ENCODE results near the gene IVD. TPM values are rescaled to one million over a fixed set of nuclear protein-coding genes. Genes with fewer than 3 reads are reported as not detected.

IVD gene
- total and polyA plus RNA-seq, 2 donors (not counting 1 experiment from before 2014, with no cell fraction given) = 41.7 to 106 TPM

DNA sequence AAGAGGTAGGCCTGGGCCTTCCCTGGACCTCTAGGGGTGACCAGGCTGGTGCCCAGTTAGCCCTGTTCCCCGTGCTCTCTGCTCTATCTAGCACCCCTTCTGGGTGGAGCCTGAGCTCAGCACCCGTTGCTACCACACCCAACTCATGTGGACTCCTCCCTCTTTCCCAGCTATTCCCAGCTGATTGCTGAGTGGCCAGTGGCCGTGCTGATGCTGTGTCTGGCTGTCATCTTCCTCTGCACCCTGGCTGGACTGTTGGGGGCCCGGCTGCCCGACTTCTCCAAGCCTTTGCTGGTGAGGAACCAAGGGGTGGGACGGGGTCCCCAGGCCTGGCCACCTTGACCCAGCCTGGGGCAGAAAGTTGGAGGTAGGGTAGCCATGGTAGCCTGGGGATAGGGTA is 41.3 kb upstream of the IVD start:
- Histone ChIP-seq H3K27me3 (replicated peaks in 1 of 4; ENCODE audit: control extremely low read depth in 1 of 4, control insufficient read depth in 3 of 4, insufficient read depth in 4 of 4, low read length in 3 of 4) (no peaks in the 10 kb centered on the region), H2AFZ (ENCODE audit: insufficient read depth, low read depth, low read length, poor library complexity, severe bottlenecking) (no peak overlapping the region), H3K36me3 (replicated peaks in 1 of 2; ENCODE audit: control extremely low read depth in 1 of 2, control insufficient read depth in 1 of 2, extremely low read depth in 1 of 2, insufficient read depth in 2 of 2, low read length in 1 of 2) (peaks cover 0 to 7% of the 10 kb centered on the region in 2 experiments), H3K4me3 (ENCODE audit: control extremely low read depth in 1 of 5, extremely low read depth in 1 of 5, insufficient read depth in 1 of 5, low read depth in 2 of 5, low read length in 4 of 5) (no peak overlapping the region), H3K4me2 (replicated peaks; ENCODE audit: low read depth, low read length, poor library complexity, severe bottlenecking) (no peak overlapping the region), H4K20me1 (ENCODE audit: control insufficient read depth, insufficient read depth, low read length, poor library complexity, severe bottlenecking) (peaks cover 41% of the 10 kb centered on the region), H3K4me1 (ENCODE audit: control insufficient read depth in 2 of 2, insufficient read depth in 2 of 2, low read length in 2 of 2) (peaks cover 14 to 26% of the 10 kb centered on the region in 2 donors), H3K9ac (ENCODE audit: low read length) (no peak overlapping the region), H3K79me2 (ENCODE audit: control insufficient read depth, insufficient read depth, low read length) (peaks cover 35% of the 10 kb centered on the region), H3K9me3 (ENCODE audit: control extremely low read depth in 1 of 3, control insufficient read depth in 2 of 3, insufficient read depth in 1 of 3, low read length in 2 of 3) (no peaks in the 10 kb centered on the region), H3K27ac (ENCODE audit: low read length in 2 of 2) (no peak overlapping the region)
- TF ChIP-seq CTCF (IDR thresholded peaks at IDR 0.05) = no peak
- no peak for TF ChIP-seq EZH2 (IDR thresholded peaks at IDR 0.05; ENCODE audit: borderline replicate concordance, insufficient read depth, low read depth, low read length, poor library complexity, severe bottlenecking)
- Mint-ChIP-seq H3K27me3 (no peaks in the 10 kb centered on the region), H3K4me1 (peaks cover 22% of the 10 kb centered on the region), H3K4me3 (no peak overlapping the region), H3K27ac (no peak overlapping the region), H3K9me3 (ENCODE audit: insufficient read depth) (no peaks in the 10 kb centered on the region)
- intact Hi-C loops (cut with micrococcal nuclease) = no loop called here
- 91% methylated on average over 6 of the region's 6 CpGs for WGBS (ENCODE audit: insufficient coverage)
- DNase-seq = no peak
- POLR2A ChIA-PET = no interaction called here
- CTCF ChIA-PET = interaction anchor here (5.5 kb wide), 1 partner anchor 21 kb away, joined by 34 read pairs; no protein-coding TSS in a partner anchor
- ATAC-seq (ENCODE audit: low read depth) = no peak

- no peaks in the 10 kb centered on the region for H3K27me3 Mint-ChIP-seq
- peaks cover 33% of the 10 kb centered on the region for H4K20me1 ChIP-seq (ENCODE audit: control insufficient read depth, insufficient read depth, low read length, poor library complexity, severe bottlenecking)
- H3K27ac Mint-ChIP-seq = no peak overlapping the region
- peaks cover 35% of the 10 kb centered on the region for H3K79me2 ChIP-seq (ENCODE audit: control insufficient read depth, insufficient read depth, low read length)
- no peaks in the 10 kb centered on the region for H3K27me3 ChIP-seq (replicated peaks in 1 of 4; ENCODE audit: control extremely low read depth in 1 of 4, control insufficient read depth in 3 of 4, insufficient read depth in 4 of 4, low read length in 3 of 4)
- H2AFZ ChIP-seq (ENCODE audit: insufficient read depth, low read depth, low read length, poor library complexity, severe bottlenecking) = no peak overlapping the region
- no peak overlapping the region for H3K4me3 Mint-ChIP-seq
- no peak for ATAC-seq (ENCODE audit: low read depth)
- no peaks in the 10 kb centered on the region for H3K9me3 ChIP-seq (ENCODE audit: control extremely low read depth in 1 of 3, control insufficient read depth in 2 of 3, insufficient read depth in 1 of 3, low read length in 2 of 3)
- CTCF ChIA-PET = interaction anchor here (1.1 to 6.4 kb wide), 5 partner anchors 22 to 86 kb away, joined by 4 to 56 read pairs (median 5); partner anchors contain the start of genes CCDC9B and INAFM2
- H3K4me3 ChIP-seq (ENCODE audit: control extremely low read depth in 1 of 5, extremely low read depth in 1 of 5, insufficient read depth in 1 of 5, low read depth in 2 of 5, low read length in 4 of 5) = no peak overlapping the region
- TF ChIP-seq CTCF (IDR thresholded peaks at IDR 0.05) (no peak), EZH2 (IDR thresholded peaks at IDR 0.05; ENCODE audit: borderline replicate concordance, insufficient read depth, low read depth, low read length, poor library complexity, severe bottlenecking) (no peak)
- peaks cover 14 to 26% of the 10 kb centered on the region in 2 donors for H3K4me1 ChIP-seq (ENCODE audit: control insufficient read depth in 2 of 2, insufficient read depth in 2 of 2, low read length in 2 of 2)
- no peaks in the 10 kb centered on the region for H3K9me3 Mint-ChIP-seq (ENCODE audit: insufficient read depth)
- no peak overlapping the region for H3K27ac ChIP-seq (ENCODE audit: low read length in 2 of 2)
- no peak overlapping the region for H3K9ac ChIP-seq (ENCODE audit: low read length)
- POLR2A ChIA-PET = interaction anchor here (0.9 kb wide), 1 partner anchor 9 kb away, joined by 3 read pairs; no protein-coding TSS in a partner anchor
- intact Hi-C loops (cut with micrococcal nuclease) = no loop called here
- H3K4me1 Mint-ChIP-seq = peaks cover 22% of the 10 kb centered on the region
- WGBS (ENCODE audit: insufficient coverage) = 93% methylated on average over 5 of the region's 5 CpGs
- no peak overlapping the region for H3K4me2 ChIP-seq (replicated peaks; ENCODE audit: low read depth, low read length, poor library complexity, severe bottlenecking)
- peaks cover 0 to 7% of the 10 kb centered on the region in 2 experiments for H3K36me3 ChIP-seq (replicated peaks in 1 of 2; ENCODE audit: control extremely low read depth in 1 of 2, control insufficient read depth in 1 of 2, extremely low read depth in 1 of 2, insufficient read depth in 2 of 2, low read length in 1 of 2)
- DNase-seq = no peak
Measured at GRCh38 chr15:40365016-40365415, 40.6 kb upstream of the IVD start.
